Lower leg skin (tissue), 3 donors: ENCODE data around the gene ADD2.

Experiments used
- CTCF ChIP-seq, 3 donors: fragments of 450-650 bp; IDR thresholded peaks; one replicate each; pipeline ENCODE4 v1.5.1; 2016; ENCODE audit warnings: antibody characterized with exemption in 3 of 3, mild to moderate bottlenecking in 3 of 3, moderate library complexity in 2 of 3
- POLR2A ChIP-seq, 2 donors: fragments of 450-650 bp; IDR thresholded peaks; one replicate each; pipeline ENCODE4 v1.6.1; 2016 to 2017; ENCODE audit warnings: antibody characterized with exemption in 2 of 2, mild to moderate bottlenecking in 1 of 2, moderate library complexity in 1 of 2

- TF ChIP-seq POLR2A (IDR thresholded peaks at IDR 0.05) = no peak
- TF ChIP-seq CTCF (IDR thresholded peaks at IDR 0.05) = no peak
Observed at GRCh38 chr2:70714141-70714905, 53.7 kb downstream of the ADD2 start.
